Brain microvascular endothelial cell (primary cell): ENCODE results near the gene AKNA.

Source experiments
- DNase-seq: peaks from one replicate; pipeline ENCODE4 v3.0.0-alpha.2; 2020
- H3K27ac ChIP-seq: fragments of 250-450 bp; sonication (Bioruptor Pico); 2 replicates; pipeline ENCODE4 v1.5.1; 2020; ENCODE audit warnings: mild to moderate bottlenecking, moderate library complexity
- H3K27me3 ChIP-seq: fragments of 250-450 bp; sonication (Bioruptor Pico); replicated peaks from 2 replicates; pipeline ENCODE4 v1.5.1; 2020; ENCODE audit warnings: mild to moderate bottlenecking
- H3K36me3 ChIP-seq: fragments of 250-450 bp; sonication (Bioruptor Pico); replicated peaks from 2 replicates; pipeline ENCODE4 v1.5.1; 2020; ENCODE audit warnings: mild to moderate bottlenecking
- H3K4me3 ChIP-seq: 2 replicates; pipeline ENCODE4 v1.5.1; 2011; ENCODE audit warnings: low read depth, mild to moderate bottlenecking, control low read depth, low read length, moderate library complexity
- CTCF ChIP-seq: IDR thresholded peaks from 2 replicates; pipeline ENCODE4 v1.5.1; 2011; ENCODE audit warnings: low read depth, mild to moderate bottlenecking, moderate library complexity, low read length, control low read depth, inconsistent platforms; ENCODE audit errors: missing control alignments
- in situ Hi-C: cut with HindIII; loops from 2 replicates; pipeline ENCODE4 v1.10.0; 2017; ENCODE audit warnings: low sequenced_read_pairs, low pct_ligation_motif_present

The AKNA gene

GRCh38 chr9:114394523-114395333, 6.9 kb upstream of the AKNA start:
- no peaks in the 10 kb centered on the region for H3K36me3 ChIP-seq
- no peak for TF ChIP-seq CTCF
- no peak overlapping the region for H3K27ac ChIP-seq
- no peak for DNase-seq
- H3K27me3 ChIP-seq: no peaks in the 10 kb centered on the region
- H3K4me3 ChIP-seq: no peak overlapping the region
- in situ Hi-C loops: no loop called here

- H3K27ac ChIP-seq: no peak overlapping the region
- no peak for DNase-seq
- H3K27me3 ChIP-seq: no peaks in the 10 kb centered on the region
- no peak for TF ChIP-seq CTCF
- H3K4me3 ChIP-seq: no peak overlapping the region
- in situ Hi-C loops: no loop called here
- H3K36me3 ChIP-seq: no peaks in the 10 kb centered on the region
These were observed 4.9 kb upstream of the AKNA start for GRCh38 chr9:114392749-114393112.

- no peak for DNase-seq
- H3K36me3 ChIP-seq: no peaks in the 10 kb centered on the region
- H3K27ac ChIP-seq: no peak overlapping the region
- in situ Hi-C loops: no loop called here
- no peaks in the 10 kb centered on the region for H3K27me3 ChIP-seq
- H3K4me3 ChIP-seq: no peak overlapping the region
- no peak for TF ChIP-seq CTCF
These were observed 3.2 kb upstream of the AKNA start for GRCh38 chr9:114390952-114391351.

- DNase-seq: no peak
- Histone ChIP-seq H3K4me3 (no peak overlapping the region), H3K27ac (no peak overlapping the region), H3K27me3 (no peaks in the 10 kb centered on the region), H3K36me3 (no peaks in the 10 kb centered on the region)
- TF ChIP-seq CTCF: no peak
- in situ Hi-C loops: no loop called here
These were observed 2.0 kb upstream of the AKNA start for GRCh38 chr9:114389612-114390368.

- Histone ChIP-seq H3K27me3 (no peaks in the 10 kb centered on the region), H3K27ac (no peak overlapping the region), H3K4me3 (no peak overlapping the region), H3K36me3 (no peaks in the 10 kb centered on the region)
- DNase-seq: no peak
- no peak for TF ChIP-seq CTCF
- in situ Hi-C loops: no loop called here
These were observed 1.1 kb upstream of the AKNA start for GRCh38 chr9:114388764-114389375.
